GM23248 (cell line): ENCODE data around the gene SEPTIN14. TPM values are rescaled to one million over a fixed set of nuclear protein-coding genes. Genes with fewer than 3 reads are reported as not detected.
"Not testable (repeated sequence)": the region's sequence is repeated elsewhere in the genome, so short reads cannot be mapped to it uniquely, and the experiment has no call there.

Experiments used
- DNase-seq: peaks from one replicate; pipeline ENCODE4 v3.0.0-alpha.2; 2015
- H2AFZ ChIP-seq: fragments of 200-600 bp; sonication (generic); 2 replicates; pipeline ENCODE4 v1.6.1; 2016; ENCODE audit warnings: antibody characterized with exemption
- H3F3A ChIP-seq: fragments of 200-600 bp; sonication (generic); 2 replicates; pipeline ENCODE4 v1.6.1; 2016; ENCODE audit warnings: mild to moderate bottlenecking, antibody characterized with exemption, mixed run types; ENCODE audit not compliant: insufficient read depth
- H3K27ac ChIP-seq: fragments of 200-600 bp; sonication (generic); 2 replicates; pipeline ENCODE4 v1.5.1; 2016; ENCODE audit warnings: mild to moderate bottlenecking
- H3K27me3 ChIP-seq: fragments of 200-600 bp; sonication (generic); replicated peaks from 2 replicates; pipeline ENCODE4 v1.6.1; 2016; ENCODE audit warnings: mild to moderate bottlenecking; ENCODE audit not compliant: insufficient read depth
- H3K36me3 ChIP-seq: fragments of 200-600 bp; sonication (generic); 2 replicates; pipeline ENCODE4 v1.6.1; 2016; ENCODE audit warnings: low read depth, mild to moderate bottlenecking
- H3K4me1 ChIP-seq: fragments of 200-600 bp; sonication (generic); 2 replicates; pipeline ENCODE4 v1.6.1; 2016; ENCODE audit warnings: mild to moderate bottlenecking; ENCODE audit not compliant: insufficient read depth
- H3K4me2 ChIP-seq: fragments of 200-600 bp; sonication (generic); one replicate; pipeline ENCODE4 v1.6.1; 2016; ENCODE audit warnings: mild to moderate bottlenecking; ENCODE audit not compliant: unreplicated experiment
- H3K4me3 ChIP-seq: fragments of 200-600 bp; sonication (generic); 2 replicates; pipeline ENCODE4 v1.5.1; 2016; ENCODE audit warnings: mild to moderate bottlenecking
- H3K79me2 ChIP-seq: fragments of 200-600 bp; sonication (generic); 2 replicates; pipeline ENCODE4 v1.6.1; 2016; ENCODE audit warnings: mild to moderate bottlenecking; ENCODE audit not compliant: insufficient read depth
- H3K9ac ChIP-seq: fragments of 200-600 bp; sonication (generic); 2 replicates; pipeline ENCODE4 v1.6.1; 2016; ENCODE audit warnings: mild to moderate bottlenecking
- H3K9me2 ChIP-seq: fragments of 200-600 bp; sonication (generic); 2 replicates; pipeline ENCODE4 v1.6.1; 2016; ENCODE audit warnings: mixed run types, mild to moderate bottlenecking, moderate library complexity; ENCODE audit not compliant: insufficient read depth
- H3K9me3 ChIP-seq: fragments of 200-600 bp; sonication (generic); one replicate; pipeline ENCODE4 v1.6.1; 2017; ENCODE audit warnings: low read depth
- H4K20me1 ChIP-seq: fragments of 200-600 bp; sonication (generic); 2 replicates; pipeline ENCODE4 v1.6.0; 2016; ENCODE audit not compliant: insufficient read depth
- EZH2 ChIP-seq: fragments of 200-600 bp; sonication (generic); IDR thresholded peaks from 2 replicates; pipeline ENCODE4 v1.6.1; 2018; ENCODE audit warnings: antibody characterized with exemption, mild to moderate bottlenecking; ENCODE audit not compliant: insufficient read depth, poor library complexity, severe bottlenecking
- EZH2phosphoT487 ChIP-seq: fragments of 200-600 bp; sonication (generic); IDR thresholded peaks from 2 replicates; pipeline ENCODE4 v1.6.1; 2018; ENCODE audit warnings: antibody characterized with exemption, moderate library complexity, mild to moderate bottlenecking, low read depth; ENCODE audit not compliant: insufficient read depth
- WGBS, 2 experiments: methylation state at CpG; one replicate each; pipeline ENCODE4 v1.1.6; 2015 to 2017; ENCODE audit warnings: low lambda C conversion rate in 2 of 2, low coverage in 1 of 2; ENCODE audit errors: missing lambda C conversion rate in 2 of 2; 5-methylcytosine and 5-hydroxymethylcytosine counted together
- in situ Hi-C: fragments of 300-500 bp; cut with MboI; formaldehyde crosslinking; loops from 2 replicates; pipeline ENCODE4 v1.15.0; 2020
- polyA plus RNA-seq: library from polyadenylated mRNA; unstranded; fragments of >200 nt; fragmentation: Nextera tagmentation; extraction: Ambion mirVana; gene quantifications from 2 replicates; pipeline ENCODE4 v1.2.1, GENCODE V29; 2016
- total RNA-seq: library from RNA; depleted of rRNA; stranded (reverse); fragments of >200 nt; shearing (Covaris generic); gene quantifications from 2 replicates; pipeline ENCODE4 v1.2.3, GENCODE V29; 2014

The SEPTIN14 gene
- total and polyA plus RNA-seq, 2 experiments from 2014 or later: not detected

DNA sequence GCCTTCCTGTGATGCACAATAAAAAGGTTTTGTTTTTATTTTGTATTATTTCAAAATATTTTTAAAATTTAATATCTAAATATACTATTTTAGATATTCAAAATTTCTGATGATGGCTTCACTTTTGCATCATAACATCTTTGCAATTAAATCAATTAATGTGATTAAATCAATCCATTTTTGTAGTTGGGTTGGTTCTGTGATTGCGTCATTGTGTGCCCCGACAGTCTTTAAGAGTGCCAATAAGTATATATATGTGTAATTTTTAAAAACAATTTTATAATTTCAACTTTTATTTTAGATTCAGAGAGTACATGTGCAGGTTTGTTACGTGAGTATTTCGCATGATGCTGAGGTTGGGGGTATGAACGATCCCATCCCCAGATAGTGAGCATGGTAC is 70.5 kb downstream of the SEPTIN14 start:
- H4K20me1 ChIP-seq: no peaks in the 10 kb centered on the region
- H3K4me3 ChIP-seq: no peak overlapping the region
- H3K9me3 ChIP-seq: no peaks in the 10 kb centered on the region
- DNase-seq: no peak
- H3K9ac ChIP-seq: no peak overlapping the region
- no peaks in the 10 kb centered on the region for H3K27me3 ChIP-seq
- no peaks in the 10 kb centered on the region for H3K4me1 ChIP-seq
- in situ Hi-C loops: no loop called here
- no peak overlapping the region for H3K27ac ChIP-seq
- WGBS, 2 experiments: 49 to 62% methylated on average over 5 of the region's 5 CpGs
- TF ChIP-seq EZH2phosphoT487 (no peak), EZH2 (no peak)
- H3K79me2 ChIP-seq: no peaks in the 10 kb centered on the region
- H3K4me2 ChIP-seq: no peak overlapping the region
- no peaks in the 10 kb centered on the region for H3K36me3 ChIP-seq
- H3F3A ChIP-seq: no peaks in the 10 kb centered on the region
- H2AFZ ChIP-seq: no peak overlapping the region
- H3K9me2 ChIP-seq: no peaks in the 10 kb centered on the region

DNA sequence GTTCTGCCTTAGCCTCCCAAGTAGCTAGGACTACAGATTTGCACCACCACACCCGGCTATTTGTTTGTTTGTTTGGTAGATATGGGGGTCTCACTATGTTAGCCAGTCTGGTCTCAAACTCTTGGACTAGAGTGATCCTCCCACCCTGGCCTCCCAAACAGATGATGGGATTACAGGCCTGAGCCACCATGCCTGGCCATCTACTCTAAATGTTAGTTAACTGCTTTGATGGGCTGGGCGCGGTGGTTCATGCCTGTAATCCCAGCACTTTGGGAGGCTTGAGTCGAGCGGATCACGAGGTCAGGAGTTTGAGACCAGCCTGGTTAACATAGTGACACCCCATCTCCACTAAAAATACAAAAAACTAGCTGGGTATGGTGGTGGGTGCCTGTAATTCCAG is 74.8 kb downstream of the SEPTIN14 start:
- H3K27ac ChIP-seq: no peak overlapping the region
- H3F3A ChIP-seq: no peaks in the 10 kb centered on the region
- no peaks in the 10 kb centered on the region for H3K9me2 ChIP-seq
- H2AFZ ChIP-seq: no peak overlapping the region
- H3K27me3 ChIP-seq: no peaks in the 10 kb centered on the region
- in situ Hi-C loops: no loop called here
- no peaks in the 10 kb centered on the region for H3K4me1 ChIP-seq
- H3K79me2 ChIP-seq: no peaks in the 10 kb centered on the region
- no peaks in the 10 kb centered on the region for H4K20me1 ChIP-seq
- H3K4me2 ChIP-seq: no peak overlapping the region
- H3K9me3 ChIP-seq: no peaks in the 10 kb centered on the region
- H3K9ac ChIP-seq: no peak overlapping the region
- DNase-seq: no peak
- TF ChIP-seq EZH2phosphoT487 (no peak), EZH2 (no peak)
- H3K4me3 ChIP-seq: no peak overlapping the region
- 55 to 64% methylated on average over 6 of the region's 6 CpGs for WGBS, 2 experiments
- H3K36me3 ChIP-seq: no peaks in the 10 kb centered on the region

DNA sequence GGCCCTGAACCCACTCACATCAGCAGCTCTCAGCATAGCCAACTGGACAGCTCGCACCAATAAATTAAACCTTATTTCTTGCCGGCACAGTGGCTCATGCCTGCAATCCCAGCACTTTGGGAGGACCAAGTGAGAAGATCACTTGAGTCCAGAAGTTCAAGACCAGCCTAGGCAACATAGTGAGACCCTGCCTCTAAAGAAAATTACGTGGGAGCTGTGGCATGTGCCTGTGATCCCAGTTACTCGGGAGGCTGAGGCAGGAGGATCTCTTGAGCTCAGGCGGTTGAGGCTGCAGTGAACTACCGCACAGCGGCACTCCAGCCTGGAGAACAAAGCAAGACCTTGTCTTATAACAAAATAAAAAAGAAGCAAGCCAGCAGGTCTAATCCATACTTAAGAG is 75.7 kb downstream of the SEPTIN14 start:
- no peaks in the 10 kb centered on the region for H3K79me2 ChIP-seq
- no peaks in the 10 kb centered on the region for H3K27me3 ChIP-seq
- no peaks in the 10 kb centered on the region for H3K4me1 ChIP-seq
- no peak for DNase-seq
- no peak overlapping the region for H3K9ac ChIP-seq
- H3K4me2 ChIP-seq: no peak overlapping the region
- H2AFZ ChIP-seq: no peak overlapping the region
- H4K20me1 ChIP-seq: no peaks in the 10 kb centered on the region
- 46 to 53% methylated on average over 7 of the region's 7 CpGs for WGBS, 2 experiments
- H3K36me3 ChIP-seq: no peaks in the 10 kb centered on the region
- TF ChIP-seq EZH2: no peak
- TF ChIP-seq EZH2phosphoT487: no peak
- H3F3A ChIP-seq: no peaks in the 10 kb centered on the region
- no peak overlapping the region for H3K27ac ChIP-seq
- H3K9me2 ChIP-seq: no peaks in the 10 kb centered on the region
- H3K9me3 ChIP-seq: no peaks in the 10 kb centered on the region
- H3K4me3 ChIP-seq: no peak overlapping the region
- in situ Hi-C loops: no loop called here

DNA sequence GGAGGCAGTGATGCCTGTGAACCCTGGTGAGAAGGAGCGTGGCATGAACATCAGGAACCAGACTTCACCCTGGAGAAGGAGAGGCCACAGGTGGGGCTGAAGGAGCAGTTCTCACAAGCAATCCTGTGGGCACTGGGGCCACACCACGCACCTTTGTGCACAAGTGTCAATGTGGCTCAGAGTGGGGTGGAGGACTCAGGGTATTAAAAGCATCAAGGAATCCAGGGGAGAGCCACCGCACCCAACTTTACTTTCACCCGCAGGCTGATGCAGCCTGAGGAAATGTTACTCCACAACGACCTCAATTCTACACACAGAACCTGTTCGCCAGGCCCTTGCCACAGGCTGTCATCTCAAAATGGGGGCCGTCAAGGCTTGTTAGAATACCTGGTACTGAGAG is 77.1 kb downstream of the SEPTIN14 start:
- H3K27me3 ChIP-seq, H3K9me2 ChIP-seq, DNase-seq, H3K36me3 ChIP-seq, H3F3A ChIP-seq, H3K4me3 ChIP-seq, H3K79me2 ChIP-seq, H4K20me1 ChIP-seq, H2AFZ ChIP-seq, H3K4me2 ChIP-seq, in situ Hi-C loops, H3K4me1 ChIP-seq, H3K9ac ChIP-seq, H3K9me3 ChIP-seq, H3K27ac ChIP-seq: not testable (repeated sequence)
- WGBS, 2 experiments: 43 to 59% methylated on average over 6 to 7 of the region's 7 CpGs

DNA sequence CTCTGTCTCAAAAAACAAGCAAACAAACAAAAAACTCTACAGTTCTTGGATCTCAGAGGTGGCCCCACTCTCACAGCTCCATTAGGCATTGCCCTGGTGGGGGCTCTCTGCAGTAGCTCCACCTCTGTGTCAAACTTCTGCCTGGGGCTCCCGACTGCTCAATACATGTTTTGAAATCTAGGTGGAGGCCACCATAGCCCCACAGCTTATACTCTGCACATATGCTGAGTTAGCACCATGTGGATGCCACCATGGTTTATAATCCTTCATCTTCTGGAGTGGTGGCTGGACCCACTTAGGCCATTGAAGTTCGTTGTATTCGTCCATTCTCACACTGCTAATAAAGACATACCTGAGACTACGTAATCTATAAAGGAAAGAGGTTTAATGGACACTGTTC is 78.4 kb downstream of the SEPTIN14 start:
- in situ Hi-C loops: no loop called here
- no peaks in the 10 kb centered on the region for H4K20me1 ChIP-seq
- no peaks in the 10 kb centered on the region for H3K36me3 ChIP-seq
- H3F3A ChIP-seq: no peaks in the 10 kb centered on the region
- no peak overlapping the region for H3K4me2 ChIP-seq
- no peaks in the 10 kb centered on the region for H3K79me2 ChIP-seq
- H3K27ac ChIP-seq: no peak overlapping the region
- H3K9ac ChIP-seq: no peak overlapping the region
- no peaks in the 10 kb centered on the region for H3K9me3 ChIP-seq
- no peak for DNase-seq
- H3K4me3 ChIP-seq: no peak overlapping the region
- no peaks in the 10 kb centered on the region for H3K4me1 ChIP-seq
- no peaks in the 10 kb centered on the region for H3K27me3 ChIP-seq
- no peaks in the 10 kb centered on the region for H3K9me2 ChIP-seq
- WGBS, 2 experiments: 9 to 13% methylated on average over 4 of the region's 4 CpGs
- TF ChIP-seq EZH2: no peak
- TF ChIP-seq EZH2phosphoT487: no peak
- no peak overlapping the region for H2AFZ ChIP-seq
